Suprapubic skin (tissue), 4 donors: ENCODE measurements around the gene AADACL2.

Source experiments
- EP300 ChIP-seq: sonication (generic); formaldehyde crosslinking; IDR thresholded peaks from one replicate; pipeline ENCODE4 v1.6.1; 2017; ENCODE audit warnings: antibody characterized with exemption
- POLR2A ChIP-seq, 2 donors: fragments of 450-650 bp; IDR thresholded peaks; one replicate each; pipeline ENCODE4 v1.6.1; 2017; ENCODE audit warnings: antibody characterized with exemption in 2 of 2, mild to moderate bottlenecking in 2 of 2, moderate library complexity in 2 of 2
- POLR2AphosphoS5 ChIP-seq, 3 donors: sonication (generic); formaldehyde crosslinking; IDR thresholded peaks; one replicate each; pipeline ENCODE4 v1.6.1; 2017; ENCODE audit warnings: antibody characterized with exemption in 3 of 3
- TF ChIP-seq, protein P1 (sequence below), 2 donors: fragments of 200-600 bp in 1 of 2; fragments of 450-650 bp in 1 of 2; sonication (generic) in 1 of 2; IDR thresholded peaks; one replicate each; pipeline ENCODE4 v1.5.1; 2016 to 2019; ENCODE audit warnings: antibody characterized with exemption in 2 of 2, mild to moderate bottlenecking in 1 of 2, moderate library complexity in 1 of 2

DNA sequence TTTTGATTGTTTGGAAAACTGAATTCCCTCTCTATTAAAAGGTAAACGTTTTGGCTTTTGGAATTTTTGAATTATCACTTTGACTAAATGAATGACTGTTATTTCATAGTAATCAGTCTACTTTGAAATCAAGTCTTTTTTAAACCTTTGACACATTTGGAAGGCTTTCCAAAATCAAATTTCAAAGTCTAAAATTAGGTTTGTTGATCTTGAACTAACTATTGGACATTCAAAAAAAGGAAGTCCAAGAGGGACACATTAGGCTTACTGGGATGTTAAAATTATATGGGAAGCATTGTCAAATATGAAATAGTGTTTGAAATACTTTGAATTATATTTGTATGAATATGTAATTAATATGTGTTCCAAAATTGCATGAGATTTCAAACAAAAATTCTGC is 45.2 kb upstream of the AADACL2 start:
- TF ChIP-seq, protein P1, sequence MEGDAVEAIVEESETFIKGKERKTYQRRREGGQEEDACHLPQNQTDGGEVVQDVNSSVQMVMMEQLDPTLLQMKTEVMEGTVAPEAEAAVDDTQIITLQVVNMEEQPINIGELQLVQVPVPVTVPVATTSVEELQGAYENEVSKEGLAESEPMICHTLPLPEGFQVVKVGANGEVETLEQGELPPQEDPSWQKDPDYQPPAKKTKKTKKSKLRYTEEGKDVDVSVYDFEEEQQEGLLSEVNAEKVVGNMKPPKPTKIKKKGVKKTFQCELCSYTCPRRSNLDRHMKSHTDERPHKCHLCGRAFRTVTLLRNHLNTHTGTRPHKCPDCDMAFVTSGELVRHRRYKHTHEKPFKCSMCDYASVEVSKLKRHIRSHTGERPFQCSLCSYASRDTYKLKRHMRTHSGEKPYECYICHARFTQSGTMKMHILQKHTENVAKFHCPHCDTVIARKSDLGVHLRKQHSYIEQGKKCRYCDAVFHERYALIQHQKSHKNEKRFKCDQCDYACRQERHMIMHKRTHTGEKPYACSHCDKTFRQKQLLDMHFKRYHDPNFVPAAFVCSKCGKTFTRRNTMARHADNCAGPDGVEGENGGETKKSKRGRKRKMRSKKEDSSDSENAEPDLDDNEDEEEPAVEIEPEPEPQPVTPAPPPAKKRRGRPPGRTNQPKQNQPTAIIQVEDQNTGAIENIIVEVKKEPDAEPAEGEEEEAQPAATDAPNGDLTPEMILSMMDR (IDR thresholded peaks at IDR 0.05): no peak
- TF ChIP-seq EP300 (no peak), POLR2A (IDR thresholded peaks at IDR 0.05) (no peak), POLR2AphosphoS5 (IDR thresholded peaks at IDR 0.05) (no peak)
